GM23338 (cell line): ENCODE results near the gene PXK.

ENCODE experiments used
- CREB1 ChIP-seq: fragments of 250-450 bp; sonication (Bioruptor Pico); IDR thresholded peaks from 2 replicates; pipeline ENCODE4 v1.5.0; 2020; ENCODE audit warnings: low read depth, mild to moderate bottlenecking, moderate library complexity
- CTCF ChIP-seq, 2 experiments: fragments of 200-600 bp in 1 of 2; sonication (generic) in 1 of 2; conservative IDR thresholded peaks; 2 replicates each; pipeline versions ENCODE4 v1.5.1 to v1.6.1; 2016 to 2017; ENCODE audit warnings: antibody characterized with exemption in 2 of 2, low read depth in 2 of 2, mild to moderate bottlenecking in 2 of 2, moderate library complexity in 1 of 2
- POLR2AphosphoS5 ChIP-seq: IDR thresholded peaks from 2 replicates; pipeline ENCODE4 v1.6.1; 2016; ENCODE audit warnings: antibody characterized with exemption, low read depth
- TF ChIP-seq, protein P1 (sequence below): IDR thresholded peaks from one replicate; pipeline ENCODE4 v1.6.1; 2018; ENCODE audit warnings: antibody characterized with exemption; ENCODE audit not compliant: unreplicated experiment

- TF ChIP-seq, protein P1, sequence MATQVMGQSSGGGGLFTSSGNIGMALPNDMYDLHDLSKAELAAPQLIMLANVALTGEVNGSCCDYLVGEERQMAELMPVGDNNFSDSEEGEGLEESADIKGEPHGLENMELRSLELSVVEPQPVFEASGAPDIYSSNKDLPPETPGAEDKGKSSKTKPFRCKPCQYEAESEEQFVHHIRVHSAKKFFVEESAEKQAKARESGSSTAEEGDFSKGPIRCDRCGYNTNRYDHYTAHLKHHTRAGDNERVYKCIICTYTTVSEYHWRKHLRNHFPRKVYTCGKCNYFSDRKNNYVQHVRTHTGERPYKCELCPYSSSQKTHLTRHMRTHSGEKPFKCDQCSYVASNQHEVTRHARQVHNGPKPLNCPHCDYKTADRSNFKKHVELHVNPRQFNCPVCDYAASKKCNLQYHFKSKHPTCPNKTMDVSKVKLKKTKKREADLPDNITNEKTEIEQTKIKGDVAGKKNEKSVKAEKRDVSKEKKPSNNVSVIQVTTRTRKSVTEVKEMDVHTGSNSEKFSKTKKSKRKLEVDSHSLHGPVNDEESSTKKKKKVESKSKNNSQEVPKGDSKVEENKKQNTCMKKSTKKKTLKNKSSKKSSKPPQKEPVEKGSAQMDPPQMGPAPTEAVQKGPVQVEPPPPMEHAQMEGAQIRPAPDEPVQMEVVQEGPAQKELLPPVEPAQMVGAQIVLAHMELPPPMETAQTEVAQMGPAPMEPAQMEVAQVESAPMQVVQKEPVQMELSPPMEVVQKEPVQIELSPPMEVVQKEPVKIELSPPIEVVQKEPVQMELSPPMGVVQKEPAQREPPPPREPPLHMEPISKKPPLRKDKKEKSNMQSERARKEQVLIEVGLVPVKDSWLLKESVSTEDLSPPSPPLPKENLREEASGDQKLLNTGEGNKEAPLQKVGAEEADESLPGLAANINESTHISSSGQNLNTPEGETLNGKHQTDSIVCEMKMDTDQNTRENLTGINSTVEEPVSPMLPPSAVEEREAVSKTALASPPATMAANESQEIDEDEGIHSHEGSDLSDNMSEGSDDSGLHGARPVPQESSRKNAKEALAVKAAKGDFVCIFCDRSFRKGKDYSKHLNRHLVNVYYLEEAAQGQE: no peak
- no peak for TF ChIP-seq POLR2AphosphoS5
- TF ChIP-seq CTCF (conservative IDR thresholded peaks at IDR 0.05; ENCODE audit: low read depth in 2 of 2): no peak
- no peak for TF ChIP-seq CREB1
These were observed 93.1 kb downstream of the PXK start for GRCh38 chr3:58425782-58426181.
